ENCODE results near the gene SNAI1.

The SNAI1 gene

GRCh38 chr20:50026746-50027575 lies 44.2 kb downstream of the SNAI1 start:
- peak in 2 of 42 donors; percentile 15 to 22 for DNase-seq
- intact Hi-C loops (cut with DNase I): no loop called here

GRCh38 chr20:50027611-50028105 lies 44.9 kb downstream of the SNAI1 start:
- DNase-seq: peak; percentile 18 to 89 (median 70)
- intact Hi-C loops (cut with DNase I): no loop called here

GRCh38 chr20:50029083-50029696 lies 46.4 kb downstream of the SNAI1 start:
- intact Hi-C loops (cut with DNase I): no loop called here
- DNase-seq: no peak

GRCh38 chr20:50029697-50030461 lies 47.1 kb downstream of the SNAI1 start:
- intact Hi-C loops (cut with DNase I): no loop called here
- DNase-seq: peak in 6 of 42 donors; percentile 6 to 72 (median 36)

GRCh38 chr20:50032955-50033666 lies 50.3 kb downstream of the SNAI1 start:
- DNase-seq: no peak
- intact Hi-C loops (cut with DNase I): no loop called here

- intact Hi-C loops (cut with DNase I): no loop called here
- no peak for DNase-seq
Observed at GRCh38 chr20:50034567-50035180, 51.9 kb downstream of the SNAI1 start.

- DNase-seq: no peak
- intact Hi-C loops (cut with DNase I): no loop called here
Observed at GRCh38 chr20:50036703-50037102, 53.9 kb downstream of the SNAI1 start.

GRCh38 chr20:50037123-50037522 lies 54.3 kb downstream of the SNAI1 start:
- intact Hi-C loops (cut with DNase I): no loop called here
- no peak for DNase-seq

GRCh38 chr20:50037575-50037974 lies 54.8 kb downstream of the SNAI1 start:
- no peak for DNase-seq
- intact Hi-C loops (cut with DNase I): no loop called here

GRCh38 chr20:50038169-50038568 lies 55.4 kb downstream of the SNAI1 start:
- no peak for DNase-seq

More at GRCh38 chr20:50038169-50038568, 55.4 kb downstream of the SNAI1 start:
- intact Hi-C loops (cut with DNase I): no loop called here

All from head of caudate nucleus (tissue), 42 donors.